ENCODE measurements around the gene IRF7.

DNA sequence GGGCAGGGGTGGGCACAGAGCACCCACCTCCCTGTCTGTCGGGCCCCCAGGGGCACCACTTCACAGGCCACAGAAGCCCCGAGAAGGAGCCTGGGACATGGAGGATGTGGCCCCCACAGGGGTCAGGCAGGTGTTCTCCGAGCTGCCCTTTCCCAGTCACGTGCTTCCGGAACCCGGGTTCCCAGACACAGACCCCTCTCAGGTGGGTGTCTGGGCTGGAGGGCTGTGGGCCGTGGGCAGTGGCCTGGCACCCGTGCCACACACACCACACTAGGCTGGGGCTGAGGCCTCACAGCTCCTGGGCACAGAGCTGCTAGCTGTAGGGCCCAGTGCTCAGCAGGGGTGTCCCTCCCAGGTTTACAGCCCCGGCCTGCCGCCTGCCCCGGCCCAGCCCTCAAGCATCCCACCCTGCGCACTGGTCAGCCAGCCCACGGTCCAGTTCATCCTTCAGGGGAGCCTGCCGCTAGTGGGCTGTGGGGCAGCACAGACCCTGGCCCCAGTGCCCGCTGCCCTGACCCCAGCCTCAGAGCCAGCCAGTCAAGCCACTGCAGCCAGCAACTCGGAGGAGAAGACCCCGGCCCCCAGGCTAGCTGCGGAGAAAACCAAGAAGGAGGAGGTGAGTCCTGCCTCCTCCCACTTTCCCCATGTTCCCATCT lies 5.5 kb downstream of the IRF7 start:
- TF ChIP-seq, protein P1, sequence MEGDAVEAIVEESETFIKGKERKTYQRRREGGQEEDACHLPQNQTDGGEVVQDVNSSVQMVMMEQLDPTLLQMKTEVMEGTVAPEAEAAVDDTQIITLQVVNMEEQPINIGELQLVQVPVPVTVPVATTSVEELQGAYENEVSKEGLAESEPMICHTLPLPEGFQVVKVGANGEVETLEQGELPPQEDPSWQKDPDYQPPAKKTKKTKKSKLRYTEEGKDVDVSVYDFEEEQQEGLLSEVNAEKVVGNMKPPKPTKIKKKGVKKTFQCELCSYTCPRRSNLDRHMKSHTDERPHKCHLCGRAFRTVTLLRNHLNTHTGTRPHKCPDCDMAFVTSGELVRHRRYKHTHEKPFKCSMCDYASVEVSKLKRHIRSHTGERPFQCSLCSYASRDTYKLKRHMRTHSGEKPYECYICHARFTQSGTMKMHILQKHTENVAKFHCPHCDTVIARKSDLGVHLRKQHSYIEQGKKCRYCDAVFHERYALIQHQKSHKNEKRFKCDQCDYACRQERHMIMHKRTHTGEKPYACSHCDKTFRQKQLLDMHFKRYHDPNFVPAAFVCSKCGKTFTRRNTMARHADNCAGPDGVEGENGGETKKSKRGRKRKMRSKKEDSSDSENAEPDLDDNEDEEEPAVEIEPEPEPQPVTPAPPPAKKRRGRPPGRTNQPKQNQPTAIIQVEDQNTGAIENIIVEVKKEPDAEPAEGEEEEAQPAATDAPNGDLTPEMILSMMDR (IDR thresholded peaks at IDR 0.05) = no peak
- no peak for TF ChIP-seq POLR2A (IDR thresholded peaks at IDR 0.05)

Data from lower leg skin (tissue), 3 donors.